Endothelial cell of umbilical vein (primary cell): ENCODE measurements around the gene SLC10A7. TPM values are rescaled to one million over a fixed set of nuclear protein-coding genes. Genes with fewer than 3 reads are reported as not detected.

Source experiments
- BruUV-seq: library from RNA; stranded (reverse); fragments of 400-500 nt; replicated peaks from 2 replicates; lab custom pipeline; 2021; lab: Mats Ljungman, UMichigan
- CTCF ChIA-PET: fragments of 300-600, 350-600 bp; sonication (Branson Sonifier 250); formaldehyde crosslinking; loops from one replicate; lab custom pipeline; 2021; ENCODE audit warnings: antibody characterized with exemption, inconsistent platforms; lab: Charles Lee
- POLR2A ChIA-PET: fragments of 300-600, 350-600 bp; sonication (Branson Sonifier 250); formaldehyde crosslinking; loops from one replicate; lab custom pipeline; 2021; ENCODE audit warnings: antibody characterized with exemption, inconsistent platforms; lab: Charles Lee
- DNase-seq: peaks from one replicate; pipeline ENCODE4 v3.0.0-alpha.2; 2011; ENCODE audit warnings: low read depth, low spot score
- FAIRE-seq: peaks from 2 replicates; lab custom pipeline; 2011; peaks lifted over from hg19 to GRCh38; lab: Jason Lieb, UNC
- H2AFZ ChIP-seq: 2 replicates; pipeline ENCODE4 v1.6.0; 2012; ENCODE audit warnings: low read depth, low read length, control low read depth, inconsistent platforms
- H3K27ac ChIP-seq: 2 replicates; pipeline ENCODE4 v1.5.1; 2011; ENCODE audit warnings: low read depth, mild to moderate bottlenecking, control low read depth, low read length, moderate library complexity; ENCODE audit not compliant: insufficient read depth
- H3K27me3 ChIP-seq, 2 experiments: 2 replicates each; pipeline versions ENCODE4 v1.6.0 to v1.6.1; 2011; ENCODE audit warnings: low read length in 2 of 2, mixed read lengths in 1 of 2; ENCODE audit not compliant: control insufficient read depth in 2 of 2, insufficient read depth in 2 of 2
- H3K36me3 ChIP-seq, 2 experiments: 2 replicates in 1 of 2; 3 replicates in 1 of 2; pipeline ENCODE4 v1.5.1; 2011; ENCODE audit warnings: low read length in 2 of 2, mild to moderate bottlenecking in 1 of 2, moderate library complexity in 1 of 2; ENCODE audit not compliant: control insufficient read depth in 2 of 2, insufficient read depth in 2 of 2; ENCODE audit errors: extremely low read depth in 1 of 2
- H3K4me1 ChIP-seq: 3 replicates; pipeline ENCODE4 v1.5.1; 2011; ENCODE audit warnings: mild to moderate bottlenecking, low read length; ENCODE audit not compliant: control insufficient read depth, insufficient read depth; ENCODE audit errors: extremely low read depth
- H3K4me2 ChIP-seq: 2 replicates; pipeline ENCODE4 v1.6.1; 2011; ENCODE audit warnings: low read length, control low read depth, mixed read lengths; ENCODE audit not compliant: insufficient read depth
- H3K4me3 ChIP-seq, 3 experiments: fragments of 200-600 bp in 1 of 3; sonication (generic), shearing (Covaris generic) in 1 of 3; replicated peaks in 1 of 3; 2 replicates each; pipeline ENCODE4 v1.5.1; 2011 to 2016; ENCODE audit warnings: control low read depth in 3 of 3, low read length in 3 of 3, mild to moderate bottlenecking in 2 of 3, inconsistent platforms in 1 of 3, low read depth in 1 of 3, moderate library complexity in 1 of 3; ENCODE audit not compliant: insufficient read depth in 1 of 3
- H3K79me2 ChIP-seq: 2 replicates; pipeline ENCODE4 v1.6.0; 2012; ENCODE audit warnings: low read length, inconsistent platforms; ENCODE audit not compliant: control insufficient read depth, insufficient read depth
- H3K9ac ChIP-seq: replicated peaks from 2 replicates; pipeline ENCODE3; 2011; ENCODE audit warnings: low read length, control low read depth; ENCODE audit not compliant: insufficient read depth; ENCODE audit errors: extremely low read depth
- H3K9me1 ChIP-seq: replicated peaks from 3 replicates; pipeline ENCODE4 v1.6.0; 2011; ENCODE audit warnings: mild to moderate bottlenecking, low read length; ENCODE audit not compliant: control insufficient read depth, insufficient read depth; ENCODE audit errors: extremely low read depth
- H3K9me3 ChIP-seq: replicated peaks from 2 replicates; pipeline ENCODE4 v1.5.1; 2012; ENCODE audit warnings: low read length, inconsistent platforms; ENCODE audit not compliant: control insufficient read depth, insufficient read depth
- H4K20me1 ChIP-seq: replicated peaks from 2 replicates; pipeline ENCODE3; 2011; ENCODE audit warnings: mild to moderate bottlenecking, low read length; ENCODE audit not compliant: control insufficient read depth, insufficient read depth; ENCODE audit errors: extremely low read depth
- EZH2 ChIP-seq: IDR thresholded peaks from 2 replicates; pipeline ENCODE4 v1.6.1; 2012; ENCODE audit warnings: borderline replicate concordance, low read depth, mild to moderate bottlenecking, moderate library complexity, low read length, inconsistent platforms; ENCODE audit not compliant: severe bottlenecking
- FOS ChIP-seq: IDR thresholded peaks from 2 replicates; pipeline ENCODE4 v1.6.1; 2011; ENCODE audit warnings: mild to moderate bottlenecking, low read length, moderate library complexity, borderline replicate concordance; ENCODE audit not compliant: insufficient read depth
- GATA2 ChIP-seq: IDR thresholded peaks from 2 replicates; pipeline ENCODE4 v1.7.0; 2011; ENCODE audit warnings: low read depth, mild to moderate bottlenecking, moderate library complexity, mixed read lengths, low read length; ENCODE audit not compliant: insufficient read length, insufficient read depth
- JUN ChIP-seq: IDR thresholded peaks from 2 replicates; pipeline ENCODE4 v1.6.1; 2011; ENCODE audit warnings: borderline replicate concordance, low read depth; ENCODE audit not compliant: insufficient read length, insufficient read depth
- MYC ChIP-seq: IDR thresholded peaks from one replicate; pipeline ENCODE4 v1.6.1; 2011; ENCODE audit warnings: mild to moderate bottlenecking, low read depth, low read length
- POLR2A ChIP-seq: IDR thresholded peaks from 2 replicates; pipeline ENCODE4 v1.6.1; 2012; ENCODE audit warnings: low read depth, mild to moderate bottlenecking, control low read depth, low read length
- POLR2AphosphoS5 ChIP-seq: IDR thresholded peaks from 2 replicates; pipeline ENCODE4 v1.6.1; 2012; ENCODE audit warnings: low read depth, mild to moderate bottlenecking, control low read depth, low read length, moderate library complexity; ENCODE audit not compliant: insufficient read depth
- dilution Hi-C: fragments of 300-500 bp; cut with MboI; formaldehyde crosslinking; loops from one replicate; pipeline ENCODE4 v1.15.0; 2019; ENCODE audit warnings: low sequenced_read_pairs; ENCODE audit not compliant: extremely low pct_ligation_motif_present
- intact Hi-C: fragments of 100-400 bp; cut with micrococcal nuclease; formaldehyde crosslinking; loops from one replicate; pipeline ENCODE4 v1.10.0; 2022
- polyA plus RNA-seq, 4 experiments: library from polyadenylated mRNA; depleted of rRNA in 3 of 4; stranded (reverse) in 3 of 4; unstranded in 1 of 4; fragments of >200 nt; gene quantifications; 2 replicates each; pipeline versions ENCODE4 v1.2.1 to v1.2.3, GENCODE V29; 2011 to 2012; ENCODE audit warnings: missing spikeins in 1 of 4
- total RNA-seq: library from RNA; stranded (reverse); gene quantifications from 2 replicates; pipeline ENCODE4 v1.2.3, GENCODE V29; 2021
- TF ChIP-seq, protein P1 (sequence below): IDR thresholded peaks from 2 replicates; pipeline ENCODE4 v1.6.1; 2011; ENCODE audit not compliant: insufficient read depth, insufficient read length
- TF ChIP-seq, protein P2 (sequence below), 2 donors: IDR thresholded peaks; 1 replicate in 1 of 2; 2 replicates in 1 of 2; pipeline ENCODE4 v1.5.1; 2011; ENCODE audit warnings: low read length in 2 of 2, mild to moderate bottlenecking in 2 of 2, moderate library complexity in 2 of 2, control low read depth in 1 of 2, inconsistent platforms in 1 of 2, low read depth in 1 of 2; ENCODE audit not compliant: insufficient read depth in 1 of 2; ENCODE audit errors: extremely low read depth in 1 of 2

Gene SLC10A7
- total and polyA plus RNA-seq, 2 donors (not counting 3 experiments of a cell fraction or from before 2014, with no cell fraction given), result 13.6 to 20.4 TPM

DNA sequence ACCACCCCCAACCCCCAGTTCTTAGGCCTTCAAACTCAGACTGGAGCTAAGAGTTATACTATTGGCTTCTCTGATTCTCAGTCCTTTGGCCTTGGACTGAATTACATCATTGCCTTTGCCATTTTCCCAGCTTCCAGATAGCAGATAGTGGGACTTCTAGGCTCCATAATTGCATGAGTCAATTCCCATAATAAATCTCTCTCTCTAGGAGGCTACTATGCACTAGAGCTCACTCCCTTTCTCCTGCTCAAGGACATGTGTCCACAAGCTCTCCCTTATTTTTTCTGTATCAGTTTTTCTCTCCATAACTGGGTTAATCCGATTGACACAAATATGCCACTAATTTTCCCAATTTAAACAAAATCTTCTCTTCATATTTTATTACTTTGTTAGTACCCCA is 204.0 kb downstream of the SLC10A7 start:
- H3K4me2 ChIP-seq, result no peak overlapping the region
- dilution Hi-C loops (no loop called here), intact Hi-C loops (no loop called here)
- CTCF ChIA-PET, result interaction anchor here (0.9 kb wide), 1 partner anchor 10 kb away, joined by 3 read pairs; no protein-coding TSS in a partner anchor
- no peaks in the 10 kb centered on the region for H3K27me3 ChIP-seq
- BruUV-seq, result no TSS peak
- no peaks in the 10 kb centered on the region for H3K9me3 ChIP-seq
- H2AFZ ChIP-seq, result no peak overlapping the region
- no peaks in the 10 kb centered on the region for H4K20me1 ChIP-seq
- no peak overlapping the region for H3K4me3 ChIP-seq
- DNase-seq (no peak), FAIRE-seq (no peak)
- no peak overlapping the region for H3K27ac ChIP-seq
- no peak for TF ChIP-seq POLR2AphosphoS5
- no peak for TF ChIP-seq FOS
- TF ChIP-seq GATA2, result no peak
- no peak for TF ChIP-seq MYC
- POLR2A ChIA-PET, result no interaction called here
- H3K79me2 ChIP-seq, result no peaks in the 10 kb centered on the region
- no peaks in the 10 kb centered on the region for H3K36me3 ChIP-seq
- H3K9me1 ChIP-seq, result no peaks in the 10 kb centered on the region
- no peaks in the 10 kb centered on the region for H3K4me1 ChIP-seq
- no peak overlapping the region for H3K9ac ChIP-seq

DNA sequence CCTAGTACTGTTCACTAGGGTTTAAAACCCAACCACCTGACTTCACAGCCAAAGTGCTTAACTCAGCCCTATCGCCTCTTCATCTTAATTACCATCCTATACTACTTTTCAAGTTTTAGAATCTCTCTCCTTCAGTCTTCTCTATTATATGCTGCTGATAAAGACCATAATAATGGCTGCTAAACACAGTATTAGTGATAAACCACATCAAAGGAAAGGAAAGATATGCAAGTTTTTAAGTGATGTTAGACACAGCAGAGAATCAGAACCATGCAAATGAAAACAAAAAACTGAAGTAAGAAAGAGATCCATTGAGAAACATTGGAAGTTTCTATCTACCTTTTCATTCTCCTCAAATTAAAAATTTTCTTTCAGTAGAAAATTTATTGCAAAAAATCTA is 206.6 kb downstream of the SLC10A7 start:
- no peak for FAIRE-seq
- intact Hi-C loops, result no loop called here
- CTCF ChIA-PET, result no interaction called here

More for the DNA sequence above, 206.6 kb downstream of the SLC10A7 start:
- Histone ChIP-seq H3K9me3 (no peaks in the 10 kb centered on the region), H3K36me3 (no peaks in the 10 kb centered on the region), H2AFZ (no peak overlapping the region), H3K4me1 (no peaks in the 10 kb centered on the region), H3K27me3 (no peaks in the 10 kb centered on the region), H3K79me2 (no peaks in the 10 kb centered on the region), H3K4me3 (no peak overlapping the region), H3K9ac (no peak overlapping the region), H3K4me2 (no peak overlapping the region), H4K20me1 (no peaks in the 10 kb centered on the region), H3K27ac (no peak overlapping the region), H3K9me1 (no peaks in the 10 kb centered on the region)
- TF ChIP-seq POLR2A, result no peak
- no peak for TF ChIP-seq GATA2
- no peak for TF ChIP-seq POLR2AphosphoS5
- TF ChIP-seq FOS, result no peak
- no peak for TF ChIP-seq MYC
- TF ChIP-seq, protein P1, sequence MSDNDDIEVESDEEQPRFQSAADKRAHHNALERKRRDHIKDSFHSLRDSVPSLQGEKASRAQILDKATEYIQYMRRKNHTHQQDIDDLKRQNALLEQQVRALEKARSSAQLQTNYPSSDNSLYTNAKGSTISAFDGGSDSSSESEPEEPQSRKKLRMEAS, result no peak
- TF ChIP-seq, protein P2, sequence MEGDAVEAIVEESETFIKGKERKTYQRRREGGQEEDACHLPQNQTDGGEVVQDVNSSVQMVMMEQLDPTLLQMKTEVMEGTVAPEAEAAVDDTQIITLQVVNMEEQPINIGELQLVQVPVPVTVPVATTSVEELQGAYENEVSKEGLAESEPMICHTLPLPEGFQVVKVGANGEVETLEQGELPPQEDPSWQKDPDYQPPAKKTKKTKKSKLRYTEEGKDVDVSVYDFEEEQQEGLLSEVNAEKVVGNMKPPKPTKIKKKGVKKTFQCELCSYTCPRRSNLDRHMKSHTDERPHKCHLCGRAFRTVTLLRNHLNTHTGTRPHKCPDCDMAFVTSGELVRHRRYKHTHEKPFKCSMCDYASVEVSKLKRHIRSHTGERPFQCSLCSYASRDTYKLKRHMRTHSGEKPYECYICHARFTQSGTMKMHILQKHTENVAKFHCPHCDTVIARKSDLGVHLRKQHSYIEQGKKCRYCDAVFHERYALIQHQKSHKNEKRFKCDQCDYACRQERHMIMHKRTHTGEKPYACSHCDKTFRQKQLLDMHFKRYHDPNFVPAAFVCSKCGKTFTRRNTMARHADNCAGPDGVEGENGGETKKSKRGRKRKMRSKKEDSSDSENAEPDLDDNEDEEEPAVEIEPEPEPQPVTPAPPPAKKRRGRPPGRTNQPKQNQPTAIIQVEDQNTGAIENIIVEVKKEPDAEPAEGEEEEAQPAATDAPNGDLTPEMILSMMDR (IDR thresholded peaks at IDR 0.05; ENCODE audit: extremely low read depth in 1 of 2, insufficient read depth in 1 of 2, low read depth in 1 of 2, low read length in 2 of 2), result no peak
- TF ChIP-seq EZH2, result no peak
- TF ChIP-seq JUN, result no peak
- POLR2A ChIA-PET, result no interaction called here
- no TSS peak for BruUV-seq
- dilution Hi-C loops, result no loop called here
- DNase-seq, result no peak
